IPS-15b (cell line): ENCODE measurements around the gene PEX14.

Experiments
- H3K27me3 ChIP-seq: one replicate; pipeline ENCODE4 v1.6.1; 2013; ENCODE audit warnings: low read length; ENCODE audit not compliant: control insufficient read depth, insufficient read depth
- H3K36me3 ChIP-seq: one replicate; pipeline ENCODE4 v1.6.1; 2013; ENCODE audit warnings: low read length; ENCODE audit not compliant: control insufficient read depth, insufficient read depth
- H3K4me1 ChIP-seq: one replicate; pipeline ENCODE4 v1.6.1; 2013; ENCODE audit warnings: mild to moderate bottlenecking, low read length; ENCODE audit not compliant: control insufficient read depth, insufficient read depth
- H3K4me3 ChIP-seq: one replicate; pipeline ENCODE4 v1.5.1; 2013; ENCODE audit warnings: low read depth, low read length
- H3K9ac ChIP-seq: one replicate; pipeline ENCODE4 v1.6.1; 2013; ENCODE audit warnings: low read depth, mild to moderate bottlenecking, low read length
- H3K9me3 ChIP-seq: one replicate; pipeline ENCODE4 v1.6.1; 2013; ENCODE audit warnings: mild to moderate bottlenecking, low read length; ENCODE audit not compliant: control insufficient read depth, insufficient read depth

PEX14 gene

DNA sequence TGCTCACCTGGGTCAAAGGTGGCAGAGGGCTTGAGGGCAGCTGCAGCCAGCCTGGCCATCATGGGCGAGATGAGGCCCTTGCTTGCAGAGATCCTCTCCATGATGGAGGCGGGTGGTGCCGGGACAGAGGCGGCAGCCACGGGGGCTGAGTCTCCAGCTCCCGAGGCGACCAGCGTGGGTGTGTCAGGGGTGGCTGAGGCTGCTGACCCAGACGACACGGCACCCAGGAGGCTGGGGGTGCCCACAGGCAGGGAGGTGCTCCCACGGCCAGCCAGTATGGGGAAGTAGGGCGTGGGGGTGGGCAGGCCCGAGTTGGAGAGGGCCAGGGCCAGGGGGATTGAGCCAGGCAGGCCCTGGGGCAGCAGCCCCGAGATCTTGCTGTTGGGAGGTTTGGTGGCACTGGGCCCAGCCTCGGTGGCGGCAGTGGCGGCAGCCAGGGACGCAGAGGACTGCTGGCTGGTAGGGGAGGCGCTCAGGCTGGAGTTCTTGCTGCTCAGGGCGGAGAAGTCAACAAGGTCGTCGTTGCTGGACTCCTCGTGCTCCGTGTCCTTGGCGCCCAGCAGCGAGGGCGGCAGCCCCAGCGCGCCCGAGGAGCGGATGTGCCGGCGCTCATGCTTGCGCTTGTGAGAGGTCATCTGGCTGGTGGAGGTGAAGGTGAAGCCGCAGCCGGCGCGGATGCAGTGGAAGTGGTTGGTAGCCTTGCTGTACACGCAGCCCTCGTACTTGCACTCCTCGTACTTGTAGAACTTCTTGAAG, 178.8 kb downstream of the PEX14 start:
- no peaks in the 10 kb centered on the region for H3K4me1 ChIP-seq
- no peak overlapping the region for H3K9ac ChIP-seq
- peaks cover 3% of the 10 kb centered on the region for H3K36me3 ChIP-seq
- no peaks in the 10 kb centered on the region for H3K9me3 ChIP-seq
- peaks cover 3% of the 10 kb centered on the region for H3K27me3 ChIP-seq
- H3K4me3 ChIP-seq = no peak overlapping the region

DNA sequence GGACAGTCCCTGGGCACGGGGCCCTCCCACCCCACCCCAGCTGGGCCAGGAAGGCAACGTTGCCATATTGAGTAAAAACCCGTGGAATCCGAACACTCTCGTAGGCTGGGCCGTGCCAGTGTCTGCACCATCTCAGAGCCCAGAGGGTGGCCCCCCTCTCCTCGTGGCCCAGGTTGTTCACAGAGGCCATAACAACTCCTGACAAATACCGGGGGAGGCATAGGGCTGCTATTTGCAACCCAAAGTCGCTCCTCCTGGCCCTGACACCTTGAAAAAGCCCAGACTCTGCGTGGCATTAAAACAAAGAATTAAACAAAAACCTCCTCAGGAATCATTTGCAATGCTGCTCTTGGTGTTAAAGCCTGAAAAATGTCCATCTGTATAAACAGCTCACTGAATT, 180.3 kb downstream of the PEX14 start:
- Histone ChIP-seq H3K9me3 (no peaks in the 10 kb centered on the region), H3K36me3 (peaks cover 7% of the 10 kb centered on the region)

DNA sequence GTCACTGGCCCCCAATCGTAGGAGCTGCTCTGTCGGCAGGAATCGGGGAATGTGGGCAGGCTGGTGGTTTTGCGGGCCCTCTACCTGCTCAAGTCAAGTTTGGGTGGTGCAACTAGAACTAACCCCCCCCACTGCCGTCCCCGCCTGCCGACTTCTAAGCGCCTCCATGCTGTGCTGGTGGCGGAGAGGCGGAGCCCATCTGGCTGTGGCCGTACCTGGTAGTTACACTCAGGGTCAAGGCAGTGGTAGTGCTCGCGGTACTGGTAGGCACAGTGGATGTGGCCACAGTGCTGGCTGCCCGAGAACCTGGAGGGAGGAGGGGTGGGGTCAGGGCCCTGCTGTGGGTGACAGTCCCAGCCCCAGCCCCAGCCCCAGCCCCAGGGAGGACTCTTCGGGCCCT, 181.7 kb downstream of the PEX14 start:
- no peak overlapping the region for H3K9ac ChIP-seq
- H3K9me3 ChIP-seq = no peaks in the 10 kb centered on the region
- no peak overlapping the region for H3K4me3 ChIP-seq
- H3K36me3 ChIP-seq = peaks cover 7% of the 10 kb centered on the region
- no peaks in the 10 kb centered on the region for H3K27me3 ChIP-seq
- no peaks in the 10 kb centered on the region for H3K4me1 ChIP-seq

More for the DNA sequence above, 180.3 kb downstream of the PEX14 start:
- Histone ChIP-seq H3K27me3 (peaks cover 3% of the 10 kb centered on the region), H3K4me1 (no peaks in the 10 kb centered on the region), H3K9ac (no peak overlapping the region), H3K4me3 (no peak overlapping the region)

DNA sequence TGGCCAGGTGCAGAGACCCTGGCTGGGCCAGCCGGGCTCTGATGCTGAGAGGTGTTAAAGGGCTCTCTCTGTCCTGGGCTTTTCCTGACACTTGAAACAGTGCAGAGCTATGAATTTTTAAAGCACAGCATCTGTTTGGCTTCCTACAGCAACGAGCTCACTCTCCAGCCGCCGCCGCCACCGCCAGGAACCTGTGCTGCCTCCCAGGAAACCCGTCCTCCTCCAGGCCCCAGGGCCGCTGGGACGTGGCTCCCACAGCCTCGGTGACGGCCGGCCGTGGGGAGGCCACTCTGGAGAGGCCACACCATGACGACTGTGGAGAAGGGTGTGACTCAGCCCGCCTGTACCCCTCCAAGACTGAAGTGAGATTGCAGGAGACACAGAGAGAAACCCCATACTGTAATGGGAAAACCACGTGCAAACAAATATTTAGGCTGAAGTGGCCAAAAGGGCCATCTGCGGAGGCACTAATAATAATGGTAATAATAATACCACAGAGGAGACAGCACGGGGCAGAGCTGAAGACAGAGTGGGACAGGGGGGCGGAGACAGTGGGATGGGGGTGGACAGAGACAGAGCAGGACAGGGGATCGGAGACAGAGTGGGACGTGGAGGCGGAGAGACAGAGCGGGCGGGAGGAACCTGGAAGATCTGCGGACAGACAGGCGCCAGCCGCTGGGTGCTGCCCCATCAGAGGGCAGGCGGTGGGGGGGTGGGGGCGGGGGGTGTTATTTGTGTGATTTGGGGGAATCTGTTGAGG, 182.5 kb downstream of the PEX14 start:
- Histone ChIP-seq H3K36me3 (peaks cover 7% of the 10 kb centered on the region), H3K4me1 (no peaks in the 10 kb centered on the region), H3K9me3 (no peaks in the 10 kb centered on the region), H3K27me3 (no peaks in the 10 kb centered on the region), H3K4me3 (no peak overlapping the region), H3K9ac (no peak overlapping the region)

DNA sequence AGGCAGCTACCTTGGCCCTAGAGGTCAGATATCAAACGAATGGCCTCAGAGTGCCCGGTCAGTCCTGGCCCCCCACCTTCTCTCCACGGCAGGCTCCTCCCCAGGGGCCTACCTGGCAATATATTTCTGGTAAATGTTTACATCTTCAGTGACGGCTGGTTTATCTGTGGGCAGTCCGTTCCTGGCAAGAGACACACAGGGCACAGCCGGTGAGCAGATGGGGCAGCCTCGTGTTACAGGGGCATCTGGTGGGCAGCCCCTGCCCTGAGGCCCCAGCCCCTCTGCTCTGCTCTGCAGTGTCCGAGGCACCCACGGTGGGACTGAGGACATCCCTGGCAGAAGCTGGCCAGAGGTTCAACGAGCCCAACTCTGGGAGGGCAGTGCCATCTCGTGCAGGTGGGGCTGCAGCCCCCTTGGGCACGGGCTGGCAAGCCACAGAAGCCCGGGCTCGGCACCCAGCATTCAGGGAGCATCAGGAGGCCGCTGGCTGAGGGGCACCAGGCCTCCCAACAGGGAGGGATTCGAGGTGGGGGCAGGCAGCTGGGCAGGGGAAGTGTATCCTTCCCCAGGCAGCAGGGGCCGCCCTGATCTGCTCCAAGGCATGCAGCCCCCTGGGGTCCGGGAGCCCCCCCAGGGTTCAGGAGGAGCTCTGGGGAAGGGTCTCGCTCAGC, 183.8 kb downstream of the PEX14 start:
- Histone ChIP-seq H3K9ac (no peak overlapping the region), H3K4me3 (no peak overlapping the region), H3K4me1 (no peaks in the 10 kb centered on the region), H3K36me3 (peaks cover 7% of the 10 kb centered on the region), H3K27me3 (no peaks in the 10 kb centered on the region), H3K9me3 (no peaks in the 10 kb centered on the region)

DNA sequence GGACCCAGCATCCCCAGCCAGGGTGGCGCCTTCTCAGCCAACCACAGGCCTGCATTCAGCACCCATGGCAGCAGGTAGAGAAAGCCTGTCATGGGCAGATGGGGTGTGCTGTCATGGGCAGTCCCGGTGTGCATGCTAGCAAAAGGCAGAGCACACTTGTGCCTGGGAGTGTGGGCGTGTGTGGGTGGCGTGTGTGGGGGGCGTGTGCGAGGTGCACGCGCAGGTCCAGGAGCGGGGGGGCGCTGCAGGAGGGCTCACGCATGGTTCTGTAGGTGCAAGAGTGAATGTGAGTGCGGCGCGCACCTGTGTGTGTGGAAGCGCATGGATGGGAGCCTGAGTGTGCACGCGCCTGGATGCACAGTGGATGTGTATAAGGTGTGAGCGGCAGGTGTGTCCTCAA, 184.5 kb downstream of the PEX14 start:
- Histone ChIP-seq H3K27me3 (no peaks in the 10 kb centered on the region), H3K9ac (no peak overlapping the region), H3K36me3 (peaks cover 7% of the 10 kb centered on the region), H3K4me1 (no peaks in the 10 kb centered on the region), H3K4me3 (no peak overlapping the region), H3K9me3 (no peaks in the 10 kb centered on the region)

DNA sequence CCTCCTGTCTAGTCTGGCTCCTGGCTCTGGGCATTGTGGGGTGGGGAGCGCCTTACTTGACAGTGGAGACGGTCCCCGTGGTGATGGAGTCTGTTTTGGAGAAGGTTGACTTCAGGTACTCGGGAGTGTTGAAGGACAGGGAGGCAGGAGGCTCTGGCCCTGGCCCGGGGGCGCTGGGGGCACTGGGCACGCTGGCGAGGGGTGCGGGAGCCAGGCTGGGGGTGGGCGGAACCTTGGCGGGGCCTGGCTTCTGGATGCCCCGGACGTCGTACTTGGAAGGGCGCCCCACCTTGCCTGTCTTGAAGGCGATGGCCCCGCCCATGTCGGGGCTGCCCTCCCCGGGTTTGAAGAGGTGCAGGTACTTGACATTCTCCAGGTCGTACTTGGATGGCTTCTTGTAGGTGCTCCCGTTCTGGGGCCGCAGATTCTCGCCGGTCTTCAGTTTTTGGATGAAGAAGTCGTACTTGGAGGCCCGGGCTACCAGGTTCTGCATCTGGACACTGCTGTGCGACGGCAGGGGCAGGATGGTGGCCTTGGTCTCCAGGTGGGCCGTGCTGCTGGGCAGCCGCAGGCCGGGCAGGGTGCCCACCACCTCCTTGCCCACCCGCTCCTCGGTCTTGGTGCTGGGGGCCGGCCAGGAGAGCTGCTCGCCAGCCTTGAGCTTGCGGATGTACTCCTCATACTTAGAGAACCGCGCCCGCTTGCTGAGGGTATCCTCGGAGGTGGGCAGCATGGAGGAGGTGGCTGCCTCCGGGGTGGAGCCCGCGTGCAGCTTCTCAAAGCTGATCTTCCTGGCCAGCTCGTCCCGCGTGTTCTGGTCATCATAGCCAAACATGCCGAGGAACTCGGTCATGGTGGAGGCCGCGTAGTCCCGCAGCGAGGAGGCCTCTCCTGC, 185.1 kb downstream of the PEX14 start:
- Histone ChIP-seq H3K4me3 (no peak overlapping the region), H3K36me3 (peaks cover 7% of the 10 kb centered on the region), H3K9ac (no peak overlapping the region), H3K9me3 (no peaks in the 10 kb centered on the region), H3K27me3 (no peaks in the 10 kb centered on the region), H3K4me1 (no peaks in the 10 kb centered on the region)

DNA sequence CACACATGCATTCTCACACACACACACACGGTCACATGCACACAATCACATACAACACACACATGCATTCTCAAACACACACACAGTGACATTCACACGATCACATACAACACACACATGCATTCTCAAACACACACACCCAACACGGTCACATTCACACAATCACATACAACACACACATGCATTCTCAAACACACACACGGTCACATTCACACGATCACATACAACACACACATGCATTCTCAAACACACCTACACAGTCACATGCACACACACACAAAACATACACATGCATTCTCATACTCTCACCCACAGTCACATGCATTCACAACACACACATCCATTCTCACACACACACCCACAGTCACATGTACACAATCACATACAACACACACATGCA, 186.7 kb downstream of the PEX14 start:
- no peak overlapping the region for H3K4me3 ChIP-seq
- H3K36me3 ChIP-seq = peaks cover 7% of the 10 kb centered on the region
- no peaks in the 10 kb centered on the region for H3K4me1 ChIP-seq
- H3K9me3 ChIP-seq = no peaks in the 10 kb centered on the region
- H3K9ac ChIP-seq = no peak overlapping the region
- no peaks in the 10 kb centered on the region for H3K27me3 ChIP-seq

DNA sequence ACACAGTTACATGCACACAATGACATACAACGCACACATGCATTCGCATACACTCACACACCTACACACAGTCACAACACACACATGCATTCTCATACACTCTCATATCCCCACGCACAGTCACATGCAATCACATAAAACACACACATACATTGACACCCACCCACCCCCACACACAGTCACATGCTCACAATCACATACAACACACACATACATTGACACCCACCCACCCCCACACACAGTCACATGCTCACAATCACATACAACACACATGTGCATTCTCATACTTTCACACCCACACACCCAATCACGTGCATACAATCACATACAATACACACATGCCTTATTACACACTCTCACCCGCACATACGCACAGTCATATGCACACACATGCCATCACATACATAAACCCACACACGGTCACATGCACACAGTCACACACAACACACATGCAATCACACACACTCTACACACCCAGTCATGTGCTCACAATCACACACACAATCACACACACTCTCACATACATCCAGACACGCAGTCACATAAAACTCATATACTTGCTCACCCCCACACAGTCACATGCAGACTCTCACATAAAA, 187.4 kb downstream of the PEX14 start:
- H3K4me1 ChIP-seq = no peaks in the 10 kb centered on the region
- no peaks in the 10 kb centered on the region for H3K27me3 ChIP-seq
- peaks cover 7% of the 10 kb centered on the region for H3K36me3 ChIP-seq
- no peaks in the 10 kb centered on the region for H3K9me3 ChIP-seq
- H3K4me3 ChIP-seq = no peak overlapping the region
- H3K9ac ChIP-seq = no peak overlapping the region

DNA sequence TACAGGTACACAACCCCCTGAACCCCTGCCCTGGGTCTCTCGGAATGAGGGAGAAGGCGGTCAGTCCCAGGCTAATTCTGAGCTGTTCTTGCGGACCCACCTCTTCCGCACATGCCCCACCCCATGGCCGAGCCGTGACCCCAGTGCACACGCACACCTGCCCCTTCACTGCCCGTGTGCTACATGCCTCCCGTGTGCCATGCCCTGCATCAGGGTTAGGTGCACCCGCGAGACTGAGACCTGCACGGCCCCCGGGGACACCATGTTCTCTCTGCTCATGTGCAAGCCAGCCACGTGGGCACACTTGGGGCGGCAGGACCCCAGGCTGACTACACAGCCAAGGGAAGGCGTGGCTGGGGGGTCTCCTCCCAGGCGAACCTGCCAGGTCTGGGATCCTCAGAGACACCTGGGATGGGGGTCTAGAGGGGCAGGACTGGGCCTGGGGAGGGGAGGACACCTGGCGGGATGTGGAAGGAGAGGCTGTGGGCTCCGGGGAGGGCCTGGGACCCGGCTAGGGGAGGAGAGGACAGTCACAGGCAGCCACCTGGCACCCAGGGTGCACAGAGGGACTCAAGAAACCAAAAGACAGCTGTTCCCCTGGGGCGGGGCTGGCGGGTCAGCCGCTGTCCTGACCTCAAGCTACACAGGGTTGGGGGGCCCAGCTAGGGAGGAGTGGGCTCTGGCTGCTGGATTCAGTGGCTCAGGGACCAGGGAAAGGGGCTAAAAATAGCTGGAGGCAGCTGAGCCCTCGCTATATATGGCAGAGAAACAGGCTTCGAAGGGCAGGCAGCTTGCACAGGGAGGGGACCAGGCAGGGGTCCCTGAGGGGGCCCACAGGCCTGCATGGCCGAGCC, 188.3 kb downstream of the PEX14 start:
- Histone ChIP-seq H3K36me3 (peaks cover 7% of the 10 kb centered on the region), H3K4me1 (no peaks in the 10 kb centered on the region), H3K27me3 (no peaks in the 10 kb centered on the region), H3K9ac (no peak overlapping the region), H3K9me3 (no peaks in the 10 kb centered on the region), H3K4me3 (no peak overlapping the region)
